Activated T-cell treated with anti-CD3 and anti-CD28 coated beads, Interleukin-2, amount 50 U/mL, for 72 hours (primary cell): ENCODE measurements around the gene TCEA2. TPM values are rescaled to one million over a fixed set of nuclear protein-coding genes. Genes with fewer than 3 reads are reported as not detected.
A peak's percentile ranks its signal among the peaks of the same experiment; 100 is the strongest.

Source experiments
- ATAC-seq, 2 donors: fragments of 150-1000 bp; cut with Tn5 transposase; replicated peaks in 1 of 2; 2 replicates each; pipeline ENCODE4 v1.10.0; 2021; ENCODE audit warnings: moderate library complexity in 2 of 2, mild to moderate bottlenecking in 1 of 2
- DNase-seq, 2 donors: peaks; one replicate each; pipeline ENCODE4 v3.0.0; 2021 to 2022; ENCODE audit warnings: mixed read lengths in 1 of 2
- H3K27ac Mint-ChIP-seq: one replicate; pipeline ENCODE4 v1.8.0; 2022; ENCODE audit warnings: mild to moderate bottlenecking, moderate library complexity, mixed read lengths
- H3K27me3 Mint-ChIP-seq: one replicate; pipeline ENCODE4 v1.8.0; 2022; ENCODE audit warnings: low read depth, mixed read lengths
- H3K36me3 Mint-ChIP-seq, 2 donors: one replicate each; pipeline ENCODE4 v1.8.0; 2022; ENCODE audit warnings: mixed read lengths in 2 of 2, mild to moderate bottlenecking in 1 of 2; ENCODE audit not compliant: insufficient read depth in 2 of 2
- H3K4me1 Mint-ChIP-seq: one replicate; pipeline ENCODE4 v1.8.0; 2022; ENCODE audit warnings: low read depth, mixed read lengths
- H3K4me3 Mint-ChIP-seq, 2 donors: one replicate each; pipeline ENCODE4 v1.8.0; 2022; ENCODE audit warnings: mild to moderate bottlenecking in 2 of 2, mixed read lengths in 2 of 2, moderate library complexity in 2 of 2
- H3K9me3 Mint-ChIP-seq, 2 donors: one replicate each; pipeline ENCODE4 v1.8.0; 2022; ENCODE audit warnings: mixed read lengths in 2 of 2
- total RNA-seq, 2 donors: library from RNA; stranded (reverse); gene quantifications; one replicate each; pipeline ENCODE4 v1.2.3, GENCODE V29; 2022

Gene TCEA2
- total RNA-seq, 2 donors from 2014 or later, result 55.5 to 61.6 TPM

- no peak for DNase-seq
- Mint-ChIP-seq H3K27ac (no peak overlapping the region), H3K9me3 (no peaks in the 10 kb centered on the region), H3K27me3 (no peaks in the 10 kb centered on the region), H3K36me3 (peaks cover 5 to 19% of the 10 kb centered on the region in 2 donors), H3K4me1 (peaks cover 25% of the 10 kb centered on the region), H3K4me3 (no peak overlapping the region)
- ATAC-seq, result no peak
Measured at GRCh38 chr20:64030371-64031134, 32.4 kb upstream of the TCEA2 start.

GRCh38 chr20:64031822-64032314, 31.1 kb upstream of the TCEA2 start:
- Mint-ChIP-seq H3K9me3 (no peaks in the 10 kb centered on the region), H3K27ac (no peak overlapping the region), H3K4me3 (no peak overlapping the region), H3K36me3 (peaks cover 1 to 19% of the 10 kb centered on the region in 2 donors), H3K27me3 (no peaks in the 10 kb centered on the region), H3K4me1 (peaks cover 38% of the 10 kb centered on the region)
- ATAC-seq (no peak), DNase-seq (no peak)

GRCh38 chr20:64032706-64033624, 30.0 kb upstream of the TCEA2 start:
- Mint-ChIP-seq H3K27me3 (no peaks in the 10 kb centered on the region), H3K9me3 (no peaks in the 10 kb centered on the region), H3K4me1 (peaks cover 49% of the 10 kb centered on the region), H3K36me3 (peaks cover 0 to 17% of the 10 kb centered on the region in 2 donors), H3K27ac (no peak overlapping the region), H3K4me3 (no peak overlapping the region)
- DNase-seq (no peak), ATAC-seq (no peak)

- ATAC-seq (no peak), DNase-seq (no peak)
- Mint-ChIP-seq H3K36me3 (peaks cover 0 to 14% of the 10 kb centered on the region in 2 donors), H3K4me1 (peaks cover 50% of the 10 kb centered on the region), H3K27ac (peak overlapping the region; percentile 74), H3K27me3 (no peaks in the 10 kb centered on the region), H3K9me3 (no peaks in the 10 kb centered on the region), H3K4me3 (peak overlapping the region; percentile 85 to 88)
Measured at GRCh38 chr20:64033981-64034493, 29.0 kb upstream of the TCEA2 start.

GRCh38 chr20:64035066-64035932, 27.7 kb upstream of the TCEA2 start:
- no peaks in the 10 kb centered on the region for H3K27me3 Mint-ChIP-seq
- peak; percentile 74 to 80 for DNase-seq
- ATAC-seq, result peak; percentile 57 to 62
- no peaks in the 10 kb centered on the region for H3K9me3 Mint-ChIP-seq
- peak overlapping the region; percentile 85 to 88 for H3K4me3 Mint-ChIP-seq
- peaks cover 0 to 5% of the 10 kb centered on the region in 2 donors for H3K36me3 Mint-ChIP-seq
- H3K4me1 Mint-ChIP-seq, result peaks cover 60% of the 10 kb centered on the region
- peak overlapping the region; percentile 80 for H3K27ac Mint-ChIP-seq

- peaks cover 0 to 5% of the 10 kb centered on the region in 2 donors for H3K36me3 Mint-ChIP-seq
- DNase-seq (no peak), ATAC-seq (no peak)
- no peaks in the 10 kb centered on the region for H3K27me3 Mint-ChIP-seq
- no peaks in the 10 kb centered on the region for H3K9me3 Mint-ChIP-seq
- H3K4me3 Mint-ChIP-seq, result peak within 1 kb of the TSS; percentile 85 to 88
- H3K27ac Mint-ChIP-seq, result peak within 1 kb of the TSS; percentile 81
- peaks cover 63% of the 10 kb centered on the region for H3K4me1 Mint-ChIP-seq
Measured at GRCh38 chr20:64035933-64036345, 27.1 kb upstream of the TCEA2 start, which contains the start of gene C20orf204. Gene C20orf204 (plus strand): TSS chr20:64036182. CDS start chr20:64036324, 142 bp downstream.

GRCh38 chr20:64036346-64037198, 26.4 kb upstream of the TCEA2 start:
- Mint-ChIP-seq H3K4me3 (peak overlapping the region; percentile 80 to 88), H3K9me3 (no peaks in the 10 kb centered on the region), H3K27me3 (no peaks in the 10 kb centered on the region), H3K36me3 (peaks cover 0 to 2% of the 10 kb centered on the region in 2 donors), H3K4me1 (peaks cover 67% of the 10 kb centered on the region), H3K27ac (peak overlapping the region; percentile 81)
- DNase-seq (peak; percentile 64 to 75), ATAC-seq (peak; percentile 16 to 28)

- H3K27me3 Mint-ChIP-seq, result no peaks in the 10 kb centered on the region
- peak overlapping the region; percentile 80 to 88 for H3K4me3 Mint-ChIP-seq
- H3K27ac Mint-ChIP-seq, result peak overlapping the region; percentile 81
- H3K9me3 Mint-ChIP-seq, result no peaks in the 10 kb centered on the region
- peaks cover 67% of the 10 kb centered on the region for H3K4me1 Mint-ChIP-seq
- DNase-seq (no peak), ATAC-seq (no peak)
- H3K36me3 Mint-ChIP-seq, result peaks cover 0 to 2% of the 10 kb centered on the region in 2 donors
Measured at GRCh38 chr20:64037199-64037497, 25.9 kb upstream of the TCEA2 start.

- no peak overlapping the region for H3K27ac Mint-ChIP-seq
- peak overlapping the region; percentile 80 to 88 for H3K4me3 Mint-ChIP-seq
- peaks cover 0 to 2% of the 10 kb centered on the region in 2 donors for H3K36me3 Mint-ChIP-seq
- no peaks in the 10 kb centered on the region for H3K9me3 Mint-ChIP-seq
- H3K4me1 Mint-ChIP-seq, result peaks cover 67% of the 10 kb centered on the region
- no peaks in the 10 kb centered on the region for H3K27me3 Mint-ChIP-seq
- DNase-seq (peak; percentile 49 to 57), ATAC-seq (peak in 1 of 2 donors; percentile 4)
Measured at GRCh38 chr20:64037498-64038213, 25.3 kb upstream of the TCEA2 start.

GRCh38 chr20:64038224-64038564, 24.8 kb upstream of the TCEA2 start:
- H3K4me1 Mint-ChIP-seq, result peaks cover 66% of the 10 kb centered on the region
- H3K27me3 Mint-ChIP-seq, result no peaks in the 10 kb centered on the region
- DNase-seq (no peak), ATAC-seq (peak; percentile 38)
- peaks cover 0 to 2% of the 10 kb centered on the region in 2 donors for H3K36me3 Mint-ChIP-seq
- peak overlapping the region; percentile 80 to 88 for H3K4me3 Mint-ChIP-seq
- no peaks in the 10 kb centered on the region for H3K9me3 Mint-ChIP-seq
- no peak overlapping the region for H3K27ac Mint-ChIP-seq

GRCh38 chr20:64038565-64039292, 24.3 kb upstream of the TCEA2 start:
- Mint-ChIP-seq H3K27ac (no peak overlapping the region), H3K4me1 (peaks cover 60% of the 10 kb centered on the region), H3K9me3 (no peaks in the 10 kb centered on the region), H3K4me3 (peak overlapping the region; percentile 80 to 88), H3K36me3 (no peaks in the 10 kb centered on the region), H3K27me3 (no peaks in the 10 kb centered on the region)
- ATAC-seq, result peak; percentile 57 to 63
- peak; percentile 88 to 89 for DNase-seq
